HG03196 (cell line): Measurements from ENCODE around the gene TDP2.
"Not testable (repeated sequence)": the region's sequence is repeated elsewhere in the genome, so short reads cannot be mapped to it uniquely, and the experiment has no call there.

ENCODE experiments used
- ATAC-seq: cut with Tn5 transposase; IDR thresholded peaks from one replicate; pipeline ENCODE4 v1.9.1; 2021; ENCODE audit not compliant: unreplicated experiment

Gene TDP2, protein sequence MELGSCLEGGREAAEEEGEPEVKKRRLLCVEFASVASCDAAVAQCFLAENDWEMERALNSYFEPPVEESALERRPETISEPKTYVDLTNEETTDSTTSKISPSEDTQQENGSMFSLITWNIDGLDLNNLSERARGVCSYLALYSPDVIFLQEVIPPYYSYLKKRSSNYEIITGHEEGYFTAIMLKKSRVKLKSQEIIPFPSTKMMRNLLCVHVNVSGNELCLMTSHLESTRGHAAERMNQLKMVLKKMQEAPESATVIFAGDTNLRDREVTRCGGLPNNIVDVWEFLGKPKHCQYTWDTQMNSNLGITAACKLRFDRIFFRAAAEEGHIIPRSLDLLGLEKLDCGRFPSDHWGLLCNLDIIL

DNA sequence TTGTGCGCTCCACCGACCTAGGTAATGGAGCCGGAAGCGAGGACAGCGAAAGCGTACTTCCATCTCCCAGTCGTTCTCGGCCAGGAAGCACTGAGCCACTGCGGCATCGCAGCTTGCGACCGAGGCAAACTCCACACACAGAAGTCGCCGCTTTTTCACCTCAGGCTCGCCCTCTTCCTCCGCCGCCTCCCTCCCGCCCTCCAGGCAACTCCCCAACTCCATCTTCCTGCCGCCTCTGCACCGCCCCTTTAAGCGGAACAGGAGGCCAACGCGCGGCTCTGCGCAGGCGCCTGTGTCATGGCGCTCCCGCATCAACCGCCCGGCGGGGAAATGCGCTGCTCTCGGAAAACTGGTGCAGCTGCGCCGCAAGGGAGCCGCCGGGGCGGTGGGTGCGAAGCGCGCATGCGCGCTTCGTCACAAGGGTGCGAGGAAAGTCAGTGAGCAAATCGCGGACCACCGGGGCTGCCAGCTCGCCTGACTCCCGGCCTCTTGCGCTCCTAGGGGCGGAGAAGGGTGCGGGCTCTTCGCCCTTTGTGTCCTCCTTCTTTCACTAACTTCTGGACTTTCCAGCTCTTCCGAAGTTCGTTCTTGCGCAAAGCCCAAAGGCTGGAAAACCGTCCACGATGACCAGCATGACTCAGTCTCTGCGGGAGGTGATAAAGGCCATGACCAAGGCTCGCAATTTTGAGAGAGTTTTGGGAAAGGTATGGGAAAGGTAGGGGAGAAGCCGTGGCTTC lies at the start of gene TDP2, which contains the start of gene ACOT13:
Gene TDP2, minus strand, starts transcription at position 259 of the 737 bp plus-strand sequence. Its CDS starts 37 bp downstream, at position 222.
Gene ACOT13, plus strand, starts transcription at position 437 of the 737 bp plus-strand sequence. Its CDS starts 187 bp downstream, at position 624.
- peak; percentile 95 for ATAC-seq

DNA sequence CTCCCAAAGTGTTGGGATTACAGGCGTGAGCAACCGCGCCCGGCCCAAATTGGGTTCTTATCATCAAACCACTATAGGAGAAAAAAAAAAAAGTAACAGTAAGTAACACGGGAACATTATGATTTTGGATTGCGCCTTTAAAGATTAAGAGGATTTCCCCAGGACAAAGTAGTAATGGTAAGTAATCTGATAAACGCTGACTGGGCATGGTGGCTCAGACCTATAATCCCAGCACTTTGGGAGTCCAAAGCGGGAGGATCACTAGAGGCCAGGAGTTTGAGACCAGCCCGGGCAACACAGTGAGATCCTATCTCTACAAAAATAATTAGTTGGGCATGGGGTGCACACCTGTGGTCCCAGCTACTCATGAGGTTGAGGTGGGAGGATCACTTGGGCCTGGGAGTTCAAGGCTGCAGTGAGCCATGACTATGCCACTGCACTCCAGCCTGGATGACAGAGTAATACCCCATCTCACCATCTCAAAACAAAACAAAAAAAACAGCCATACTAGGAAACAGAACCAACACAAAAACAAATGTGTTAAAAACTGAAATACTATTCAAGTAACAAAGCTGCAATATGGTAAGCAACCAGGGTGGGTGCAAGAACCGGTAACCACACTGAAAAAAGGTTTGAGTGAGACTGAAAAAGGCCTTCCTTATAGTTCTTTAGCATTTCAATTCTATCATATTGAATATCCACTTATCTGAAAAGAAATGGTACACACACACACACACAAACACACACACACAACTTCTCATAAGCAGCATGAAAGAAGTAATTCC lies 44.0 kb upstream of the TDP2 start:
- no peak for ATAC-seq

DNA sequence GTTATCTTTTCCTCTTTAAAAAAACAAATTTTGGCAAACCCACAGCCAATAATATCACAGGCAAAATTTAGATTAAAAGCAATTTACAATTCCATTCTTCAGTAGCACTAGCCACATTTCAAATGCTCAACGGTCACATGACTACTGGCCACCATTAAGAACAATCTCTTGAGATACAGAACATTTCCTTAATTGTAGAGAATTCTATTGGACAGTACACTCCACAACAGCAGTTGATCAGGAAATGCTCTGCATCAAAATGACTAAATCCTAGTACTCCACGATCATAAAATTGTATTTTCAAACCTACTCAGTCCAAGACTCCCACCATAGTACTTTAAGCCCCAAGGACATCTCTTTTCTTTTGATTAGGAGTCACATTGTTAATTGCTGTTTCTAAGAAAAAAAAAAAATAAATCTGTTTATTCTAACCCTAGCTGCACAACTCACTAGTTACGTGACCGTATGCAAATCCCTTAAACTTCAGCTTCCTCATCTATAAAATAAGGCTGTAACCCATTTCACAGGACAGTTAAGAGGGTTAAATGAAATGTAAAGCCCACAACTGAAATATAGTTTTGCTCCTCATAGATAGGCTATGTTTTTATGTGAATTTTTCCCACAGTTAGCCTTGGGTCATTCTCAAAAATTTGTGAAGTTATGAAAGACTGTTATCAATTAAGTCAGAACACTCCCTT lies 42.5 kb upstream of the TDP2 start:
- no peak for ATAC-seq

DNA sequence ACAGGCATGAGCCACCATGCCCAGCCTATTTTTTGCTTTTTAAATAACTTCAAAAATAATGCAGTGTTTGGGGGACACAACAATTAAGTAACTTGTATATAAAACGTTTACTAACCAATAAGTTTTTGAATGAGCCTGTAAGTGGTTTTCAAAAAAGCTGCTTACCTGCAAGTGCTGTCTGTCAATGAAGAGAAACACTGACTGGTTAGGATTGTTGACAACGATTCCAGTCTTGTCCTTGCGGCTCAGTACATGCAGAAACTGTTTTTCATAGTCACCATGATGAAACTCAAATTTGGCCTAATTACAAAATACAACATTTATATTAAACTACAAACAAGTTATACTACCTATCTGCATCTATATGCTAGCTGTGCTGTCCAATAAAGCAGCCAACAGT lies 41.9 kb upstream of the TDP2 start:
- ATAC-seq: no peak

DNA sequence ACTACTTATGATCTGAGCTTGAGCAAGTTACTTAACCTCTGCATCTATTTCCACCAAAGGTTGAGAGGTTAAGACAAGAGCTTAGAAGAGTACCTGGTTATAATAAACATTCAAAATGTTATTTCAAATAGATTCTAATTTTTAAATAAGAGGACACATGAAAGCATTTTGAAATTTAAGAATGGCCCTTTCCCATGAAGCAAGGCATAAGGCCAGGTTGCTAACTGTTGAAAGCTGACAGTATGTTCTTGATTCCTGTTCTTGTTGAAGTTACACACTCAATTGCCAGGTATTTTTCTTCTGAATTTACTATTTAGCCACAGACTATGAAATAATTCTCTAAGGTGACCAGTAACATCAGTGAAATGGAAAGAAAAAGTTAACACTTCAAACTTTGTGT lies 37.8 kb upstream of the TDP2 start:
- no peak for ATAC-seq

DNA sequence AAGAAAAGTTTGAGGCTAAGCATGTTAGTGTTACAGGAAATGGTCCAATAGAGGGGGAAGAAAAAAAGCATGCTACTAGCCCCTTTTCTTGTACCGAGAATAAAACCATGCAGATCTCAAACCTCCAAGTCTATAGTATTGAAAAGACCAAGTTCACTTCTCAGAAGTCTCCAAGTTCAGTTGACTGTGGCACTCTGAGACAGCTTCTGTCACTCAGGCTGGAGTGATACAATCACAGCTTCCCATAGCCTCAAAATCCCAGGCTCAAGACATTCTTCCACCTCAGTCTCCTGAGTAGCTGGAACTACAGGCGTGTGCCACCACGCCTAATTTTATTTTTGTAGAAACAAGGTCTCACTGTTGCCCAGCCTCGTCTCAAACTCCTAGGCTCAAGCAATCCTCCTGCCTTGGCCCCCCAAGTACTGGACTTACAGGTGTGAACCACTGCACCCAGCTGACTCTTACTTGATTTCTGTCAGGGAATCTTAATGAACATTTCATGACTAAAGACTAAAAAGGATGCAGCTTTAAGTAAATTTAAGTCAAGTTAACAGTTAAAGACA lies 36.1 kb upstream of the TDP2 start:
- ATAC-seq: no peak

DNA sequence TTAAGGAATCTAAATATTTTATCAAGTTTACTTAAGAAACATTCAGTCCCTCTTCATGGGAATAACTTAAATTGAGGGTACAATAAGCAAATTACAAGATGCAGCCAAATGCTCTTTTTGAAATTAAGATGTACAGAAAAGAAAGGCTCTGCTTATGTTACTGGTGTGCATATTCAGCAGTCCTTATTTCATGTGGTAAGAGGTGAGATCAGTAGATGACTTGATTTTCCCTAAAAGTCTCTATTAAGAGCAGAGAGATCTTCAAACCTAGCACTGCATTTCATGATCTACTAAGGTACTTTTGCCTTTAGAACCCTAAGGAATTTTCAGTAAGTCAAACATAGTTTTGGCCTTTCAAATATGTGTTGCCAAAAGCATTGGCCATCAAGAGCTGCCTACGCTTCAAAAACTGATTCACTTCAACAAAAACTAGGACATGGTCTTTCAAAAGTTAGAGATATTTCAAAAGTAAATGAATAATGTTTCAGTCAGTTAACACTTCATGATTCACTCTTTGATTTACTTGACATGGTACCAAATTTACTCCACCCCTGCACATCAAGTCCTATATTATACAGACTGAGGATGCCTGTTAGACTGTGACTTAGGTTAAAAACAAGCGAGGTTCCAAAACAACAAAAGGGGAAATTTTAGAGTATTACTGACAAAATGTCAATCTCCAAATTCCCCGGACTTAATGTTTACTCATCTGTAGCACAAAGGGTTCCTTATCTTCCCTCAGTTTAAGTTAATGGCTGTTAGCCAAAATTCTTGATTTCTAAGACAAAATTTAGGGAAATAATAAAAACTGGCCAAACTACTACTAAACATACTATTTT lies 33.0 kb upstream of the TDP2 start:
- no peak for ATAC-seq

DNA sequence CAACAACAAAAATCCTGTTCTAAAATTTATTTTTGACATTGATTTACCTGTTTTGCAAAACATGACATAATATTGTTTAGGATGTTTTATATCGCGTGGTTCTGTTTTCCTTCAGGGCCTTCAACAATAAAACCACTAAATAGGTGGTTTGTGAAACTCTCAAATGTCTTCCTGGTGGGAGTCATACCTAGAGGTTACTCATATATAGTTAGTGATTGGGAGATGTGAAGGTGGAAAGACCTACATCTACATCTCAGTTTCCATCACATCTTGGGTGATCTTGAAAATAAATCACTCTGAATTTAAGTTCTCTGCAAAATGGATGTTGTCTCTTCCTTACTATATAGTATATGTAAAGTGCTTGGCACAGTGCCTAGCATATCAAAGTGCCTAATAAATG lies 29.4 kb upstream of the TDP2 start:
- ATAC-seq: no peak

DNA sequence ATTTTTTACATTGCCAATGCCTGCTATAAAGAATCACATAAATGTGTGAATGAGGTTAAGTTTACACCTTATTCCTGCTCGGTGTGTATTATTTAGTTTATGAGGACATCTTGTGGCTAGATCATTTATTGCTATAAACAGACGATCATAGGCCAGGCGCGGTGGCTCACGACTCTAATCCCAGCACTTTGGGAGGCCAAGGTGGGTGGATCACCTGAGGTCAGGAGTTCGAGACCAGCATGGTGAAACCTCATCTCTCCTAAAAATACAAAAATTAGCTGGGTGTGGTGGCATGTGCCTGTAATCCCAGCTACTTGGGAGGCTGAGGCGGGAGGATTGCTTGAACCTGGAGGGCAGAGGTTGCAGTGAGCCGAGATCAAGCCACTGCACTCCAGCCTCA lies 28.9 kb upstream of the TDP2 start:
- ATAC-seq: not testable (repeated sequence)

DNA sequence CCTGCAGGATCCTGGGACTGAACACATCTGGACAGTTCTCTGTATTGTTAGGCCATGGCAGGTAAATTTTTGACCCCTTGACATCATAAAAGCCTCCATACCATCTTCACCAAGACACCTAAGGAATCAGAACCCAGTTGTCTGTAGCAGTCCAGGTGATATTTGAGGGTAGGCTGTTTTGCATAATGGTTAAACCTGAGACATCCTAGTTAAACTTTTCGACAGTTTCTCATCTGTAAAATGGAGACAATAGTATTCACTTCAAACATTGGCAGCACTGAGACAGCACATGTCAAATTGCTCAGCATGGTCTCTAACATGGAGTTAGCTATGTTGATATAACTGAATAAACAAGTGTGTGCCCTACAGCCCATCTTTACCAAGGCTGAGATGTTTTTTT lies 27.5 kb upstream of the TDP2 start:
- ATAC-seq: no peak

DNA sequence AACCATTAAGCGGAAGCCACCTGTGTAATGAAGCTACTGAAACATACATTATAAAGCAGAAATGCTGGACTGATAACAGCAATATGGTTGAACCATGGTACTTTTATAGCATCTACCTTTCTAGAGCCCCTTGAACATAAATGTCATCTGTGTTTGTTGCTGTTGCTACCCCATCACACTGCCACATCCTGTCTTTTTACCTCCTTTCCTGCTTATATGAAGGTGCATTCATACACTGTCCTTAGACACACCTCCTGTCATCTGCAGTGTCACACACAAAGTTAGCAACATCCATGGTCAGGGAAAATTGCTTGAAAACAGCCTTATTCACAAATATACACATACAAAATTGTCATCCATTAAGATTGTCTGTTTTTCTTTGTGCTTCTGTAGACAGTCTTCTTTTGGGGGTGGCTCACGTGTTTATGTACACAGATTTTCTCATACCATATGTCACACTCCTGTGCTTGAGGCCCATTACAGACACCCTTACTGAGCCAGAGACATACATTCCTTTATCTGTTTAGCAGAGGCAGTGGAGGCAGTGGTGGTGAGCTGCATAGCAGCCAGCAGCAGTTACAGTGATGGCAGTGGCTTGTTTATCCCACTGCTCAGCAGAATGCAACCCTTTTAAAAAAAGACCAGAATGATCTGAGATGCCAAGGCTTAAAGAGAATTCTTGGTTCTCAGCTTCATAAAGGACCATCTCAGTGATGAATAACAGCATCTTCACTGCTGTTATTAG lies 26.3 kb upstream of the TDP2 start:
- no peak for ATAC-seq

DNA sequence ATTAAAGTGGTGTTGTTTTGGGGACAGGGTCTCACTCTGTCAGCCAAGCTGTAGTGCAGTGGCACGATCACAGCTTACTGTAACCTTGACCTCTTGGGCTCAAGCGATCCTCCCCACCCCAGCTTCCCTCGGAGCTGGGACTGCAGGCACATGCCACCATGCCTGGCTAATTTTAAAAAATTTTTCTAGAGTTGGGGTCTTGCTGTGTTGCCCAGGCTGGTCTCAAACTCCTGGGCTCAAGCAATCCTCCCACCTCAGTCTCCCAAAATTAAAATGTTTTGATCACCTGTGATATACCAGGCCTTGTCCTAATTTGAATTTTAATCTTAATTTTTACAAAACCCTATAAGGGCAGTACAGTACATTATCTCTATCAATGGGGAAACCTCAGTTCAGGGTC lies 25.7 kb upstream of the TDP2 start:
- no peak for ATAC-seq

DNA sequence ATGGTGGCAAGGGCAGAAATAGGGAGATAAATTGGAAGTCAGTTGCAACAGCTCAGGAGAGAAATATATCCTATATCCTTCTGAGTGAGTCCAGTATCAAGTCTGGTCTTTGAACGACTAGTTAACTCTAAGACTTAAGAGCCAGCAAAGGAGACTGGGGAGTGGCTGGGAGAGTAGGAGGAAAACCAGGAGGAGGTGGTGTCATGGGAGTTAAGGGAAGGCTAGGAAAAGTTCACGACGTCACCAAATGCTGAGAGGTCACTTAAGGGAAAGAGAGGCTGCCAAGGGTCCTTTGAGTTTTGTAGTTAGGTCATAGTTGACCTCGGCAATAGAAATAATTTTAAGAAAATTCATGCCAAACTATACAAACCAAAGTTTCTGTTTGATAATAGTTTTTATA lies 25.3 kb upstream of the TDP2 start:
- no peak for ATAC-seq

DNA sequence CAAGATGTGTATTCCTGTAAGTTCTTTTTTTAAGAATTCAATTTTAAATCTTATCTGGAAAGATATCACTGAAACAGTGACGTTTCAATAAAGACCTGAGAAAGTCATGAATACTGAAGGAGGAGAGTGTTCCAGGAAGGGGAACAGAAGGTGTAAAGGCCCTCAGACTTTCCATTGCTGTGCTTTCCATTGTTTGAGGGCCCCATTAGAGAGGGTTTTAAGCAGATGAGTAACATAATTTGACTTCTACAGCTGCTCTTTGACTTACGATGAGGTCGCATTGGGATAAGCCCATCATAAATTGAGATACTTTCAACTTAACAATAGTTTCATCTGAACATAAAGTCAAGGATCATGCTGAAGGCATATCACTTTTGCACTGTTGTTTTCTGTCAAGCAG lies 24.9 kb upstream of the TDP2 start:
- no peak for ATAC-seq

DNA sequence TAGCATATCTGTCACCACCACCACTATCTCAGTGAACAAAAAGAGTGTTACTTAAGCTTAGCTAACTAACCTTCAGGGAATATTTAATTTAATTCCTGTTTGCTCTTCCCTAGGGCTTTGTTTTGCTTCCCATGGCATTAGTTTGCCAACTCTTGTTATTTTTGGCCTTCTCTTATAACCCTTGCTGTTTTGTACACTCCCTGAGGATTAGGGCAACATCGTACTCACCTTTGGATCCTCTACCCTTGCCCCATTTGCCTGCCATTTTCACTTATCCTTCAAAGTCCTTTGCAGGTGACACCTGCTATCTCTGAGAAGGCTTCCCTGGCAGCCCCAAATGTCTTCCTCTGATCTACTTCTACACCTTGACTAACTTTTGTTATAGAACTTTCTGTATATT lies 23.9 kb upstream of the TDP2 start:
- no peak for ATAC-seq

DNA sequence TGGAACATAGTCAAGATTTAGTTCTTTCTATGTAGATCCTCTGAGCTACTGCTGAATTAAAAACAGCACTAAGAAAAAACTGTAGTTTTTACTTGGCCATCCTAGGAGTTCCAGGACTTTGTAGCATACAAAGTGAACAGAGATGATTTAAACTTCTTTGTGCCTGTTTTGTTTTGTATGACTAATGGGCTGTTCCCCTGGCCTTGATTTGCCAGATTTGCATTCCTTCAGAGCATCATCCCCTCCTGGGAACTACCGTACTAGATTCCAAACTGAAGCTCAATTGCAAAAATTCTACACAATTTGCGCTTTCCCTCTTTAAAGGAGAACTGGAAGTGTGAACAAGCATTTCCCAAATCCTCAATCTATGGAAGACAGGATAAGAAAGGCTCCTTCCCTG lies 23.3 kb upstream of the TDP2 start:
- no peak for ATAC-seq

DNA sequence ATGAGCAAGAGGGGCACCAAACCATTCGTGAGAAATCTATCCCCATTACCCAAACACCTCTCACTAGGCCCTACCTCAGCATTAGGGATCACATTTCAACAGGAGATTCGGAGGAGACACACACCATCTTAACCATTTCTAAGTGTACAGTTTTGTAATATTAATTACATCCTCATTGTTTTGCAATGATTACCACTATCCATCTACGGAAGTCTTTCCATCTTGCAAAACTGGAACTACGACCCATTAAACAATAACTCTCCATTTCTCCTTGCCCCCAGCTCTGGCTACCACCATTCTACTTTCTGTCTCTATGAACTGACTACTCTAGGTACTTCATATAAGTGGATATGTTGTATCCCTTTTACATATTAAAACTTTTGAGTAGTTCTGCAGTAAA lies 20.2 kb upstream of the TDP2 start:
- no peak for ATAC-seq

DNA sequence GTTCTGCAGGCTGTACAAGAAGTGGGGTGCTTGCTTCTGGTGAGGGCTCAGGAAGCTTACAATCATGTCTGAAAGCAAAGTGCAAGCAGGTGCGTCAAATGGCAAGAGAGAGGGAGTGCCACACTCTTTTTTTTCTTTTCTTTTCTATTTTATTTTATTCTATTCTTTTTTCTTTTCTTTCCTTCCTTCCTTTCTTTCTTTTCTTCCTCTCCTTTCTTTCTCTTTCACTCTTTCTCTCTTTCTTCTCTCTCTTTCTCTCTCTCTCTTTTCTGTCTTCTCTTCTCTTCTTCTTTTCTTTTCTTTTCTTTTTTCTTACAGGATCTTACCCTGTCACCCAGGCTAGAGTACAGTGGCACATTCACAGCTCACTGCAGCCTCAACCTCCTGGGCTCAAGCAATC lies 19.7 kb upstream of the TDP2 start:
- ATAC-seq: no peak
